Tibial nerve (tissue), 4 donors: Measurements from ENCODE around the gene ASCL2. TPM values are rescaled to one million over a fixed set of nuclear protein-coding genes. Genes with fewer than 3 reads are reported as not detected.
A peak's percentile ranks its signal among the peaks of the same experiment; 100 is the strongest.

Experiments used
- DNase-seq, 2 donors: peaks; one replicate each; pipeline ENCODE4 v3.0.0-alpha.2; 2019; ENCODE audit warnings: low spot score in 2 of 2
- H3K27ac ChIP-seq, 4 donors: fragments of 200-600 bp; sonication (generic) in 3 of 4; one replicate each; pipeline ENCODE4 v1.5.1; 2017 to 2019; ENCODE audit warnings: mild to moderate bottlenecking in 1 of 4
- H3K27me3 ChIP-seq, 2 donors: fragments of 200-600 bp; sonication (generic) in 1 of 2; one replicate each; pipeline versions ENCODE4 v1.5.1 to v1.6.0; 2017 to 2019
- H3K36me3 ChIP-seq, 3 donors: fragments of 200-600 bp; sonication (generic); one replicate each; pipeline ENCODE4 v1.5.1; 2018 to 2019
- H3K4me1 ChIP-seq, 4 donors: fragments of 200-600 bp; sonication (generic) in 3 of 4; one replicate each; pipeline ENCODE4 v1.5.1; 2017 to 2019
- H3K4me3 ChIP-seq, 4 donors: fragments of 200-600 bp; sonication (generic) in 3 of 4; one replicate each; pipeline ENCODE4 v1.5.1; 2017 to 2019; ENCODE audit warnings: mild to moderate bottlenecking in 1 of 4, moderate library complexity in 1 of 4
- H3K9me3 ChIP-seq, 4 donors: fragments of 200-600 bp; sonication (generic) in 3 of 4; one replicate each; pipeline ENCODE4 v1.5.1; 2017 to 2019
- EP300 ChIP-seq, 2 donors: sonication (generic); formaldehyde crosslinking; IDR thresholded peaks; one replicate each; pipeline ENCODE4 v1.6.1; 2017; ENCODE audit warnings: antibody characterized with exemption in 2 of 2, mild to moderate bottlenecking in 1 of 2
- POLR2A ChIP-seq, 2 donors: fragments of 450-650 bp; IDR thresholded peaks; one replicate each; pipeline ENCODE4 v1.6.1; 2017; ENCODE audit warnings: antibody characterized with exemption in 2 of 2, mild to moderate bottlenecking in 2 of 2, moderate library complexity in 2 of 2
- WGBS, 2 donors: methylation state at CpG; one replicate each; pipeline ENCODE4 v1.1.5; 2018; 5-methylcytosine and 5-hydroxymethylcytosine counted together
- total RNA-seq, 4 donors: library from RNA; depleted of rRNA; stranded (reverse); fragments of >200 nt; gene quantifications; one replicate each; pipeline ENCODE4 v1.1.0, GENCODE V29; 2016
- TF ChIP-seq, protein P1 (sequence below), 5 experiments: fragments of 200-600 bp in 3 of 5; fragments of 450-650 bp in 2 of 5; sonication (generic) in 3 of 5; IDR thresholded peaks; one replicate each; pipeline ENCODE4 v1.5.1; 2016 to 2019; ENCODE audit warnings: antibody characterized with exemption in 5 of 5, mild to moderate bottlenecking in 3 of 5, moderate library complexity in 2 of 5

ASCL2 gene
- total RNA-seq, 4 donors from 2014 or later: 0.66 to 4.1 (median 3.0) TPM

DNA sequence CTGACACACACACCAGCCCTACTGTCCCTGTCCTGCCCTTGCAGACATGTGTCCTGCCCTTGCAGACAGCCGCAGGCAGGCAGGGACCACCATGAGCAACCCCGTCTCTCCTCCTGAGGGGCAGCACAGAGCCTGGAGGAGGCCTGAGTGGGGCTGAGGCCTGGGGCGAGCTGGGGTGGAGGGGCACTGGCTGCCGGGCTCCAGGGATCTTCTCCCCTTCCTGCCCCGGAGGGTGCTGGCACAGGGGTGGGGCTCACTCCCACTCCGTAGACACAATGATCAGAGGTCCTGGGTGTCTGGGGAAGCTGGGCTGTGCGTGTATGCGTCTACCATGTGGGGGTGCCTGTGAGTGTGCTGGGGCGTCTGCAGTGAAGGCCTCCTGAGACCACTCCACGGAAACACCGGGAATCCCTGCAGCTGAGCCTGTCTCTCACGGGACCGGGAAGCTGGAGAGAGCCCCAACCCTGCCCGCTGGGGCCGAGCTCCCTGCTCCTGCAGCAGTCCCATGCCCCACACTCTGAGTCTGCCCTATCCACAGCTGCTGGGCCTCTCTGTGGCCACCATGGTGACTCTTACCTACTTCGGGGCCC lies 32.0 kb upstream of the ASCL2 start:
- 49 to 61% methylated on average over 10 to 12 of the region's 16 CpGs for WGBS, 2 donors
- Histone ChIP-seq H3K9me3 (no peaks in the 10 kb centered on the region), H3K27me3 (no peaks in the 10 kb centered on the region), H3K4me1 (peaks cover 0 to 57% (median 42%) of the 10 kb centered on the region in 4 donors), H3K4me3 (peak overlapping the region in 1 of 4 donors; percentile 8), H3K36me3 (no peaks in the 10 kb centered on the region), H3K27ac (peak overlapping the region in 3 of 4 donors; percentile 17 to 57 (median 34))
- DNase-seq: no peak
- no peak for TF ChIP-seq EP300 (IDR thresholded peaks at IDR 0.05)
- no peak for TF ChIP-seq POLR2A (IDR thresholded peaks at IDR 0.05)
- TF ChIP-seq, protein P1, sequence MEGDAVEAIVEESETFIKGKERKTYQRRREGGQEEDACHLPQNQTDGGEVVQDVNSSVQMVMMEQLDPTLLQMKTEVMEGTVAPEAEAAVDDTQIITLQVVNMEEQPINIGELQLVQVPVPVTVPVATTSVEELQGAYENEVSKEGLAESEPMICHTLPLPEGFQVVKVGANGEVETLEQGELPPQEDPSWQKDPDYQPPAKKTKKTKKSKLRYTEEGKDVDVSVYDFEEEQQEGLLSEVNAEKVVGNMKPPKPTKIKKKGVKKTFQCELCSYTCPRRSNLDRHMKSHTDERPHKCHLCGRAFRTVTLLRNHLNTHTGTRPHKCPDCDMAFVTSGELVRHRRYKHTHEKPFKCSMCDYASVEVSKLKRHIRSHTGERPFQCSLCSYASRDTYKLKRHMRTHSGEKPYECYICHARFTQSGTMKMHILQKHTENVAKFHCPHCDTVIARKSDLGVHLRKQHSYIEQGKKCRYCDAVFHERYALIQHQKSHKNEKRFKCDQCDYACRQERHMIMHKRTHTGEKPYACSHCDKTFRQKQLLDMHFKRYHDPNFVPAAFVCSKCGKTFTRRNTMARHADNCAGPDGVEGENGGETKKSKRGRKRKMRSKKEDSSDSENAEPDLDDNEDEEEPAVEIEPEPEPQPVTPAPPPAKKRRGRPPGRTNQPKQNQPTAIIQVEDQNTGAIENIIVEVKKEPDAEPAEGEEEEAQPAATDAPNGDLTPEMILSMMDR (IDR thresholded peaks at IDR 0.05): no peak

- Histone ChIP-seq H3K4me3 (peak within 1 kb of the TSS in 2 of 4 donors; percentile 8 to 9), H3K9me3 (no peaks in the 10 kb centered on the region), H3K4me1 (peaks cover 0 to 51% (median 37%) of the 10 kb centered on the region in 4 donors), H3K27ac (peak within 1 kb of the TSS in 3 of 4 donors; percentile 17 to 57 (median 34)), H3K27me3 (no peaks in the 10 kb centered on the region), H3K36me3 (no peaks in the 10 kb centered on the region)
- WGBS, 2 donors: 55% methylated on average over 16 of the region's 16 CpGs
- DNase-seq: no peak
- TF ChIP-seq, protein P1 (IDR thresholded peaks at IDR 0.05): no peak
- TF ChIP-seq POLR2A (IDR thresholded peaks at IDR 0.05) (no peak), EP300 (IDR thresholded peaks at IDR 0.05) (no peak)
These were observed 31.4 kb upstream of the ASCL2 start, which contains the start of the genes C11orf21 and TSPAN32 for GRCh38 chr11:2301631-2302305. Gene C11orf21 (minus strand): TSS chr11:2301918. CDS start chr11:2301808, 110 bp downstream. Gene TSPAN32 (plus strand): TSS chr11:2302013. CDS start chr11:2302150, 137 bp downstream.

- peak overlapping the region in 1 of 4 donors; percentile 56 for H3K27ac ChIP-seq
- peak overlapping the region in 2 of 4 donors; percentile 8 to 9 for H3K4me3 ChIP-seq
- 59 to 69% methylated on average over 20 to 22 of the region's 24 CpGs for WGBS, 2 donors
These were observed 30.7 kb upstream of the ASCL2 start for GRCh38 chr11:2300936-2301630.

GRCh38 chr11:2300290-2300935 lies 30.0 kb upstream of the ASCL2 start:
- H3K27me3 ChIP-seq: no peaks in the 10 kb centered on the region
- H3K27ac ChIP-seq: peak overlapping the region in 1 of 4 donors; percentile 56
- TF ChIP-seq POLR2A (IDR thresholded peaks at IDR 0.05): no peak
- no peaks in the 10 kb centered on the region for H3K9me3 ChIP-seq
- 65 to 78% methylated on average over 8 of the region's 19 CpGs for WGBS, 2 donors
- peak in 1 of 2 donors; percentile 3 for DNase-seq
- H3K36me3 ChIP-seq: no peaks in the 10 kb centered on the region
- H3K4me1 ChIP-seq: peaks cover 0 to 37% (median 25%) of the 10 kb centered on the region in 4 donors
- H3K4me3 ChIP-seq: peak overlapping the region in 2 of 4 donors; percentile 2 to 5

More at GRCh38 chr11:2300936-2301630, 30.7 kb upstream of the ASCL2 start:
- Histone ChIP-seq H3K9me3 (no peaks in the 10 kb centered on the region), H3K4me1 (peaks cover 0 to 44% (median 32%) of the 10 kb centered on the region in 4 donors), H3K27me3 (no peaks in the 10 kb centered on the region), H3K36me3 (no peaks in the 10 kb centered on the region)
- TF ChIP-seq, protein P1 (IDR thresholded peaks at IDR 0.05): no peak
- TF ChIP-seq EP300 (IDR thresholded peaks at IDR 0.05): no peak
- no peak for TF ChIP-seq POLR2A (IDR thresholded peaks at IDR 0.05)
- peak in 1 of 2 donors; percentile 3 for DNase-seq

- no peaks in the 10 kb centered on the region for H3K9me3 ChIP-seq
- 63 to 68% methylated on average over 6 to 8 of the region's 10 CpGs for WGBS, 2 donors
- H3K27me3 ChIP-seq: no peaks in the 10 kb centered on the region
- no peaks in the 10 kb centered on the region for H3K36me3 ChIP-seq
- H3K4me3 ChIP-seq: no peak overlapping the region
- TF ChIP-seq POLR2A (IDR thresholded peaks at IDR 0.05): no peak
- TF ChIP-seq EP300 (IDR thresholded peaks at IDR 0.05): no peak
- DNase-seq: no peak
- H3K27ac ChIP-seq: no peak overlapping the region
- peaks cover 0 to 31% (median 19%) of the 10 kb centered on the region in 4 donors for H3K4me1 ChIP-seq
These were observed 29.4 kb upstream of the ASCL2 start for GRCh38 chr11:2299773-2300172.
